ENCODE data around the gene EID2B. TPM values are rescaled to one million over a fixed set of nuclear protein-coding genes. Genes with fewer than 3 reads are reported as not detected.

EID2B gene
- total and polyA plus RNA-seq, 2 of the 13 experiments (the other 11 are each of a cell fraction or from before 2014, with no cell fraction given): 2.5 to 3.7 TPM

- TF ChIP-seq ATF3 (CRISPR knock-in tag; IDR thresholded peaks at IDR 0.05) (0 out of 2 replicates have a peak, but pooled peaks have one; percentile 45), ZNF724P (CRISPR knock-in tag; IDR thresholded peaks at IDR 0.05; ENCODE audit: borderline replicate concordance) (peak; percentile 98), PPARG (CRISPR knock-in tag; conservative IDR thresholded peaks at IDR 0.05) (no peak), ZNF605 (CRISPR knock-in tag; IDR thresholded peaks at IDR 0.05) (peak; percentile 61; the same call in 1 of the 2 replicates), ZFX (CRISPR knock-in tag; IDR thresholded peaks at IDR 0.05; ENCODE audit: low read depth) (peak; percentile 55; the same call in 1 of the 2 replicates), MXD1 (CRISPR knock-in tag; IDR thresholded peaks at IDR 0.05) (peak; percentile 93; the same call in 1 of the 2 replicates), TEAD2 (CRISPR knock-in tag; IDR thresholded peaks at IDR 0.05) (peak; percentile 91; the same call in 1 of the 2 replicates), ATAD3A (CRISPR knock-in tag; IDR thresholded peaks at IDR 0.05) (no peak), TSC22D2 (CRISPR knock-in tag; IDR thresholded peaks at IDR 0.05; ENCODE audit: borderline replicate concordance) (peak; percentile 89), HINFP (CRISPR knock-in tag; IDR thresholded peaks at IDR 0.05; ENCODE audit: low read depth) (peak; percentile 84; the same call in 1 of the 2 replicates), RFXAP (CRISPR knock-in tag; IDR thresholded peaks at IDR 0.05; ENCODE audit: borderline replicate concordance) (peak; percentile 94), CHD2 (IDR thresholded peaks at IDR 0.05; ENCODE audit: low read depth, low read length) (no peak), DRAP1 (CRISPR knock-in tag; IDR thresholded peaks at IDR 0.05) (peak; percentile 29; the same call in 1 of the 2 replicates), ZNF781 (CRISPR knock-in tag; IDR thresholded peaks at IDR 0.05; ENCODE audit: borderline replicate concordance, not compliant biosample characterization) (no peak), ZNF674 (CRISPR knock-in tag; IDR thresholded peaks at IDR 0.05; ENCODE audit: low read depth) (no peak), ZNF589 (CRISPR knock-in tag; conservative IDR thresholded peaks at IDR 0.05) (peak; percentile 97), FOXK2 (IDR thresholded peaks at IDR 0.05) (no peak), ELF3 (CRISPR knock-in tag; IDR thresholded peaks at IDR 0.05) (peak; percentile 48), NFATC3 (CRISPR knock-in tag; IDR thresholded peaks at IDR 0.05) (no peak), DMAP1 (CRISPR knock-in tag; IDR thresholded peaks at IDR 0.05) (0 out of 2 replicates have a peak, but pooled peaks have one; percentile 24), ZSCAN21 (CRISPR knock-in tag; IDR thresholded peaks at IDR 0.05; ENCODE audit: borderline replicate concordance) (peak; percentile 94), ZNF24 (IDR thresholded peaks at IDR 0.05) (no peak), ZNF800 (CRISPR knock-in tag; IDR thresholded peaks at IDR 0.05) (peak; percentile 94), SAFB2 (CRISPR knock-in tag; IDR thresholded peaks at IDR 0.05; ENCODE audit: borderline replicate concordance, low read depth) (peak; percentile 83; the same call in 1 of the 2 replicates), ZNF777 (CRISPR knock-in tag; IDR thresholded peaks at IDR 0.05) (peak; percentile 99), ZNF619 (CRISPR knock-in tag; IDR thresholded peaks at IDR 0.05) (no peak)
These were observed 25.5 kb downstream of the EID2B start (continued) for GRCh38 chr19:39506944-39507714.

All from HepG2 (cell line).